ENCODE data around the gene OPA3.
A peak's percentile ranks its signal among the peaks of the same experiment; 100 is the strongest.

The OPA3 gene

DNA sequence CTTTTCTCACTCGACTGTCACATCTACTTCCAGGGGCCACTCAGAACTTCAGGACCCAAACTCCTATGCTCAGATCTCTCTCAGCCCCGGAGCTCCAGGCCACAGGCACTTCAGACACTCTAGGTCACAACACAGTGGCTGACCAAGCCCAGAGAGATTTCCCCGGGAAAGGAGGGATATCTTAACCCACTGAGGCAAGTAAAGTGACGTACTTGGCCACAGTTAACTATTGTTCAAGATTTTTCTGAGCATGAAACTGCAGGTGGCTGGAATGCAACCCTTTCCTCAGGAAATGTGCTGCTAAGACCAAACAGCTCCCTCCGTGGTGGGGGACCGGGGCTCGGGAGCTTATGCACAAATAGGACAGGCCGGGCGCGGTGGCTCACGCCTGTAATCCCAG, 23.9 kb downstream of the OPA3 start:
- DNase-seq, result no peak

DNA sequence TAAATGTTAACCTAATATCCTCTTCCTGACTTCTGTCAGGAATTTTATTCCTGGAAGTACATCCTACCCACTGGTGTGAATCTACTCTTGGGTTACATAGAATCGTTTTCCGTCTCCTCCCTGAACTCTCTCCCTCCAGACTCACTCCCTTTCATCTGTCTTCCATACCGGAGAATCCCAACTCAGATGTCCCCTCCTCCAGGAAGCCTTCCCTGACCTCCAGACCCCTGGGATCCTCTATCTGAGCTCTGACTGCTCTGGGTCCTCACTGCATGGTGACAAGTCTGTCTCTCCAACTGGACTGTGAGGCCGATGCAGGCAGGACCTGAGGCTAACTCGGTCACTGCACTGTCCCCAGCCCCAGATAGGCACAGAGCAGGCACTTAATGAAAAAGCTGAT, 24.6 kb downstream of the OPA3 start:
- no peak for DNase-seq

DNA sequence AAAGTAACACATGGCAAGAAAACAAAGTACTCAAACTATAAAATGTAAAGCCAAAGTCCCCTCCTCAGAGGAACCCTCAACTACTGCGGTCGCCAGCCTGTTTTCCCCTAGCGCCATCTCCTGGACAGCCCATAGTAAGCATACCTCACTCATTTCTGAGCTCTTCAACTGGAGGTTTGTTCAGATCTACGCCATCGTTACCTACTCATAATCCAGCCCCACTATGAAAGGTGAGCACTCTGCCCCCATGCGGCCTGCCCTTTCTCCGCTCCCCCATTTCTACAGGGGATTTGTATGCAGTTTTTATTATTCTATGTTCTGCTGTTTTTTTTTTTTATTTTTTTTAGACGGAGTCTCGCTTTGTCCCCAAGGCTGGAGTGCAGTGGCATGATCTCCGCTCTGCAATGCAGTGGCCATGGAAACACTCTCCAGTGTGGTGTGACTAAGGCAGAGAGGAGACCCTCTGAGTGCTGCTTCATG, 26.2 kb downstream of the OPA3 start:
- peak; percentile 47 to 58 for DNase-seq

DNA sequence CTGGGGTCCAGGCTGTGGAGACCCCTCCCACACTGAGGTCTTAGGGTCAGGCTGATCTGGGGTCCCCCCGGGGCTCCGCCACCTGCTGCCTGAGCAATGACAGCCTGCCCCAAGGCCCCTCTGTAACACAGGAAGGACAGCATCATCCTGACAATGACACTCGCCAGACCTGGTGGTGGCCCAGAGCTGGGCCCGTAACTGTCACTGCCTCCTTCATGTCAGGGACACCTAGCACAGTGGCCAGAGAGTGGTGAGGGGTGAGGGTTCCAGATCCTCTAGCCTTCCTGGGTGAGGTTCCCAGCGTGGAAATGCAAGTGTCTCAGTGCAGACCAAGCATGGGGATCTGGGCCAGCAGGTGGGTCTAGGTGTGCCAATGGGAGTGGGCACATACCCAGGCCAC, 27.8 kb downstream of the OPA3 start:
- DNase-seq, result no peak

DNA sequence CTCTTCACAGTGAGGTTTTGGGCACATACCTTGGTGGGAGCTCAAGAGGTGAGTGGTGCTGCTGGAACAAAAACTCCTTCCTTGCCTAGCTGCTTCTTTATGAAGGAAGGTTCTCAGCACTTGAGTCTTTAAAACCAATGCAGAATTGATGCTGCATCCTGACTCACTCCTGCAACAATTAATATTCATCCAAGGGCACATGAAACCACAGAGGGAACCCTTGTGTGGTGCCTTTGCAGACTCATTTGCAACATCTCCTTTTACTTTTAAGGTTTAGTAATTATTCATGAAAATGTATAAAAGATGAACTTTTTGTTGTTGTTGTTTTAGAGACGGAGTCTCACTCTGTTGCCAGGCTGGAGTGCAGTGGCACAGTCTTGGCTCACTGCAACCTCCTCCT, 30.1 kb downstream of the OPA3 start:
- no peak for DNase-seq

DNA sequence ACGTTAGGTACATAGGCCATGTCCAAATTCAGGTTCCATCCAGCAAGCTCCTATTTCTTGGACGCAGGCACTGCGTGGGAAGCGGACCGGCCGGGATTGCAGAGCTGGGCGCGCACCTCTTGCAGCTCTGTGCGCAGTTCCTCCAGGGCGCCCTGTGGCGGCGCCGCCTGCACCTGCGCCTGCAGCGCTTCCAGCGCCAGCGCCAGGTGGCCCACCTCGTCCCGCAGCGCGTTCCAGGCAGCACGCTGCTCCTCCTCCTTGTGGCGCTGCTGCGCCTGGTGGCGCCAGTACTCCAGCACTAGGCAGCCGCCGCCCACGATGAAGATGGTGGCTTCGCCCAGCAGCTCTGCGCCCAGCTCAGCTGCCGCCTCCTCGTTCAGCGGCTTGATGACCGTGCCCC, 31.1 kb downstream of the OPA3 start:
- DNase-seq, result no peak

DNA sequence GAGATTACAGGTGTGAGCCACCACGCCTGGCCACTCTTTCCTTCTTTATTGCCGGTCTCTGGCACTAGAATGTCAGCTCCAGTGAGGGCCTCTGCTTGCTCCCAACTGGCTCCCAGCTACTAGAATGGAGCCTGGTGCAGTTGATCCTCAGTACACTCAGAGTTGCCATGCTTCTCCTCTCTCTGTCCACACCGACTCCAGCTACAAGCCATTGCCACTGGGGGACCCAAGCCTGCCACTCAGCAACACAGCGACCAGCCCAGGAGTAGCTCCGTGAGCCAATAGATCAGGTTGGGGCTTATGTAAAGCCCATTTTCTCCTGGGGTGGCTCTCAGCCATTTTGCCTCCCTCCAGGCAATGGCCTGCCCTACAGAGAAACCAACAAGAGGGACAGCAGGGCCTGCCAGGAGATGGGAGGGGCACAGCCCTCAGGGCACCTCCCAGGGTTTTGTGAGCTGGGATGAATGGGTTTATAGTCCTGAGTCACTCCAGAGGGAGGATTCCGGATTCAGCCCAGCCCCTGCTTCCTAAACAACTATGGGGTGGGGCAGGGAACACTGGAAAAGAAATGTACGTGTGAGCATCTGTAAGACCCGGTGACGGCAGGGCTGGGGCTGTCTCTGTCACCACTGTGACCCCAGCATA, 36.5 kb downstream of the OPA3 start:
- no peak for DNase-seq

DNA sequence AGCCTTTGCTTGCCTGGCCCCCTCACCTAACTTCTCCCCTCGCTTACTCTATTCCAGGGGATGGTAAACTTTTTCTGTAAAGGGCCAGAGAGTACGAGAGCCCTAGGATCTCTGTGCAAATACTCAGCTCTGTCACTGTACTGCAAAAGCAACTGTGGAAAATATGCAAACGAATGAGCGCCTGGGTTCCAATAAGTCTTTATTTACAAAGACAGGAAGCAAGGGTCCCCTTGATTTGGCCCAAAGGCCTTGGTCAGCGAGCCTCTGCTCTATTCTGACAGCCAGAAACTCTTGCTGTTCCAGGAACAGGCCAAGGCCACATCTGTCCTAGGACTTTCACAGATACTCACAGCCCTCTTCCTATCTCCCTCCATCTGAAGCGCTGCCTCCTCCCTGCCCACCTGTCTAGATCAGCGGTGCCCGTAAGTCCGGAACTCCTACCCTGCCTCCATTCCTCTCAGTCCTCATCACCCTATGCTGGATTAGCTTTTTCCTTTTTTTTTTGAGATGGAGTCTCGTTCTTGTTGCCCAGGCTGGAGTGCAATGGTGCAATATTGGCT, 37.3 kb downstream of the OPA3 start:
- DNase-seq, result no peak

DNA sequence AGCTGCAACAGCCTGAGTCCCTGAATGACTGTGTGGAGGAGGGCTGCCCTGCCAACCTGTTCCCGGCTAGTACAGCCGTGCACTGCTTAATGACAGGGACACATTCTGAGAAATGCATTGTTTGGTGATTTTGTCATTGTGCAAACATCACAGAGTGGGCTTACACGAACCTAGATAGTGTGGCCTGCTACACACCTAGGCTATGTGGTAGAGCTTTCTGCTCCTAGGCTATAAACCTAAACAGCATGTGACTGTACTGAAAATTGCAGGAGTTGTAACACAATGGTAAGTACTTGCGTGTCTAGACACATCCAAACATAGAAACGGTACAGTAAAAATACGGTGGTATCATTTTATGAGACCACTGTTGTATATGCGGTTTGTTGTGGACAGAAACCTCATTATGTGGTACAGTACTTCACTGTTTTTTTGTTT, 42.4 kb downstream of the OPA3 start:
- no peak for DNase-seq

DNA sequence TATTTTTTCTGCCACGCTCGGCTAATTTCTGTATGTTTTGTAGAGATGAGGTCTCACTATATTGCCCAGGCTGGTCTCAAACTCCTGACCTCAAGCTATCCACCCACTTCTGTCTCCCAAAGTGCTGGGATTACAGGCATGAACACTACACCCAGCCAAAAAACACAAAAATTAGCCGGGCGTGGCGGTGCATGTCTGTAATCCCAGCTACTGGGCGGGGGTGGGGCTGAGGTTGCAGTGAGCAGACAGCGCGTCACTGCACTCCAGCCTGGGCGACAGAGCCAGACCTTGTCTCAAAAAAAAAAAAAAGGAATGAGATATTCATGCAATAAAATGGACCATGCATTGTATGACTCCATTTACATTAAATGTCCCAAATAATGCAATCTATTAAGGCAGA, 45.1 kb downstream of the OPA3 start:
- DNase-seq, result no peak

DNA sequence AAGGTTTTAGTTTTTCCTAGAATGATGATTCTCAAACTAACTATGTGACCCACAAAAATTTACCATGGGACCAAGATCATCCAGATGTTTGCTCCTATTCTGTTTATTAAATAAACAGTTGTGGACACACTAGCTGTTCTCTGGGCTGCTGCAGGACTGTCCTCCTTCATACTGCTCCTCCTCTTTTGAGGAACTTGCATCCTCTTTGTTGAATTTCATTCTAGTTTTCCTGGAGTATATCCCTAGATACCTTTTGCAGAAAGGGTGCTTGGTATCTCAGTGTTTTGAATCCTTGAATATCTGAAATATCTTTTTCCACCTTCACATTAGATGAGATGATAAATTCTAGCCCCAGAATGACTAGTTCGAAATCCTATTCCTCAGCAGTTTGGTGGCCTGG, 53.3 kb downstream of the OPA3 start:
- no peak for DNase-seq

DNA sequence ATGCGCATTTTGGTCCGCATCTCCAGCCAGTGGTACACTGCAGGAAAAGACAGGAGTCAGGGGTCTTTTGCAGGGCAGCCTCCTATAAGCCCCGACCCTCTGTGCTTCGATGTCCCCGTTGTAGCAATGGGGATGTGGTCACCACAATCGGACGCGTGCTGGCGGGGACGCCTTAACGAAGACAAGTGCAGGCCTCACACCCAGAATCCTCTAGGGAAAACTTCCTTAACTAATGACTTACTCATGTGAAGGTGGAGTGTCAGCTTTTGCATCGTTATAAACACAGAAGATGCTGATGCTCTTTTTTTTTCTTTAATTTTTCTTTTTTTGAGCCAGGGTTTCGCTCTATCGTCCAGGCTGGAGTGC, 55.2 kb downstream of the OPA3 start:
- no peak for DNase-seq

DNA sequence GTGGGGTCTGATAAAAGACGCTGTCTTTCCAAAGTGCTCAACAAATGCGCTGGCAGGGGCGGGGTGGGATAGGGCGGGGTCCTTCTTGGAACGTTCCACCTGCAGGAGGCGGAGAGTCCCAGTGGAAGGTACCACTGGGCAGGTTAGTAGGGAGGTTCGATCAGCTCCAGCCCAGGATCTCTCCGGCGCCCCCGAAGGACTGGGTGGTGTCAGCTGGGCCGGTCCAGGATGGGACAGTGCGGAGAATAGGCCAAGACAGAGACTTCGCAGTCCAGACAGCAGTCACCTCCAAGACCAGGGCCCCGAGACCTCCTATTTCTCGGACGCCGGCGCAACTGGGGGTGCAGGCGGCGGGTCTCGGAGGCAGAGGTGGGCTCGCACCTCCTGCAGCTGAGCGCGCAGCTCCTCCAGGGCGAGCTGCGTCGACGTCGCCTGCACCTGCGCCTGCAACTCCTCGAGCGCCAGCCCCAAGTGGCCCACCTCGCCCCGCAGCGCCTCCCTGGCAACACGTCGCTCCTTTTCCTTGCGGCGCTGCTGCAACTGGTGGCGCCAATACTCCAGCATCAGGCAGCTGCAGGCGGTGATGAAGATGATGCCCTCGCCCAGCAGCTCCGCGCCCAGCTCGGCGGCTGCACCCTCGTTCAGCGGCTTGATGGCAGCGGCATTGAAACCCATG, 55.7 kb downstream of the OPA3 start:
- DNase-seq, result peak; percentile 77 to 83

DNA sequence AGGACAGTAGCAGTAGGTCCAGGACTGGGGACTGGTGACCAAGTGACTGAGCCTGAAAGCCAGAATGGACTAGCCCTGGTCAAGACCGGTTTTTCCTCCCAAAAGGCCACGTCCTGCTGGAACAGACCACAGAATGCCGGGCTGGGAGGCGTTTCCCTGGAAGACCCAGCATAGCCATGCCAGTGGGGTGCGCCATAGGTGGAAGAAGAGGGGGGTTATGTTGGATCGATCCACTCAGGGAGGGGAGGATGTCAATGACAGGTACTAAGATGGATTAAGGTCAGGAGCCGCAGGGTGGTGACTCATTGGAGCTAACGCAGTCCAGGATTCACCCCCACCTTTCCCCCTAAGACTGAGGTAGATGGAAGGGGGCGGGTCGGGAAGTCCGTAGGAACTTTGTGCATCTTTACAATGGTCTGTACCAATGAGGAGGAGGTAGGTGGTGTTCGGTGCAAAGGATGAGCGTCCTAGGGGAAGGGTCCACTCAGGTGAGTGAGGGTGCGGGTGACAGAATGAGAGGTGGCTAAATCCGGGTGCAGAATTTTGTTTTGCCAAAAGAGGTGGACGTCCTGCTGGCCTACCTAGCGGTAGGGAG, 56.4 kb downstream of the OPA3 start:
- no peak for DNase-seq

DNA sequence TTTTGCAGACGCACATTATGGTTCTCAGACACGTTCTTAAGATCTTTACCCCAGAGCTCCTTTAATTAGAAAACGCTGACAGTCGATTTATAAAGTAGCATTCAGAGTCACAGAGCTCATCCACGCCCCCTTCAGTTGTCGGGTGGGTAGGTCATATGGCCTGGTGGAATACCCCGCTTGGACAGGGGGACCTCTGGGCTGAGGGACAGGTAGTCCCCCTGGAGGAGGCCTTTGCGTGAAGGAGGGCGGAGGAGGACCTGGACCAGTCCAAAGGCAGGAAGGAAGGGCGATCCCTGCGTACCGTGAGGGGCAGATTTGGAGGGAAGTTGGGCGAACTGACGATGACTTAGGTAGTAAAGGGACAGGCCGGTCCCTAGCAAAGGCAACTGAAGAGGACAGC, 56.9 kb downstream of the OPA3 start:
- DNase-seq, result no peak

DNA sequence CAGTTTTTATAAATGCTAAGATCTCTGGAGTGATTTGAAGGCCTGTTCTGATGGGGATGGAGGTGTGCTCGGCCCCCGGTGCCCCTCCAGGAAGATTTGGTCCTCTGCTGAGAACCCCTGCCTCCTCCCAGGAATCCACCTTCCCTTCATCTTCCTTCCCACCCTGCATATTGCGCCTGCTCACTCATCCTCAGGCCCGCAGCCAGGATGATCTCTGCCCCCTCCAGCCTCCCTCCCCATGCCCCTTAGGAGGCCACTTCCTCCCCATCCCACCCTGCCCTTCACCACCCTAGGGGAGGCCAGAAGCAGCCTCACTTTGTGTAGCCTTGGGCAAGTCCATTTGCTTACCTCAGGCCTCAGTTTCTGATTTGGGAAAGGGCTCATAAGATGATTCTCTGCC, 57.6 kb downstream of the OPA3 start:
- DNase-seq, result no peak

DNA sequence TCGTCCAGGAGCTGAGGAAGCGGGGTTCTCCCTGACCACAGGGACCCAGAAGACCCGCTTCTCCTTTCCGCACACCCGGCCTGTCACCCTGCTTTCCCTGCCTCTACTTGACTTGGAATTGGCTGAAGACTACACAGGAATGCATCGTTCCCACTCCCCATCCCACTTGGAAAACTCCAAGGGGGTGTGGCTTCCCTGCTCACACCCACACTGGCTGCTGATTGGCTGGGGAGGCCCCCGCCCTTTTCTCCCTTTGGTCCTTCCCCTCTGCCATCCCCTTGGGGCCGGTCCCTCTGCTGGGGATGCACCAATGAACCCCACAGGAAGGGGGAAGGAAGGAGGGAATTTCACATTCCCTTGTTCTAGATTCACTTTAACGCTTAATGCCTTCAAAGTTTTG, 58.5 kb downstream of the OPA3 start:
- DNase-seq, result peak; percentile 58 to 76

DNA sequence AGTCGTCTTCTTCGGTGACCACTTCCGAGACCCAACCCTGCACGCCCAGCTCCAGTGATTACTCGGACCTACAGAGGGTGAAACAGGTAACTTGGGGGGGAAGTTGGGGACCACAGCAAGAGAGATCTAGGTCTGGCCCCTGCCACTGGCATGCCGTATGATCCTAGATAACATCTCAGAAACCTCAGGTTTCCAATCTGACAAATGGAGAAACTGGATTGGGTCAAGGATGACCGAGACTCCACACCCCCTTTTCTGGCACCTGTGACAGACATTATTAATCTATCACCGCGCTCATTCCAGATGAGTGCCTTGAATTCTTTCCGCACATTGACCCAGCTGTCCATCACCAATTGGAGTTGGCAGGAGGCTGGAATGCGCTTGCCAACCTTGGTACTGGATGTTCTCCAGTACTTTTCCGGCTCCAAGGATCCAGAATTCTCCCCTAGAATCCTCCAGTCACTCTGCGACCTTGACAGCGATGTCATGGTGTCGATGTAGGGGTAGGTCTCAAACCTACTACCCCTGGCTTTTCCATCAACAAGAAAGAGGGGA, 60.0 kb downstream of the OPA3 start:
- DNase-seq, result no peak

DNA sequence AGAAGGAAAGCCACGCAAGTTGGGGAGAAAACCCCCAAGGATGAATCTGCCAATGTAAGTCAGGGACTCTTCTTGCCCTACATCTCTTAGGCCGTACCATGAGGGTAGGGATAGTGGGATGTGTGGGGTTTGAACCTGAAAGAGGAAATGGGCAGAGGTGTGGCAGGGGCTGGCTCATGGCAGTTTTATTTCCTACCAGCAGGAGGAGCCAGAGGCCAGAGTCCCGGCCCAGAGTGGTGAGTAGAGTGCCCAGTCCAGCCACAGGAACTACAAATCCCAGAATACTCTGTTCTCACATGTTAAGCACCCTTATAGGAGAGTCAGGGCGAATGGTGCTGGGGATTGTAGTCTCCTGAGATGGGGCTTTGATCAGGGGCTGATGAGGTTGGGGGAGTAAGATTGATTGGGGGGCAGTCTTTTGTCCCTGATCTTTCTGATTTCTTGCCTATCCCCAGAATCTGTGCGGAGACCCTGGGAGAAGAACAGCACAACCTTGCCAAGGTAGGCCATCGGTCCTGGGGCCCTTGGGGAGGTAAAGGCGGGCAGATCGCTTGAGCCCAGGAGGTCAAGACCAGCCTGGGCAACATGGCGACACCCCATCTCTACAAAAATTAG, 60.9 kb downstream of the OPA3 start:
- peak; percentile 83 to 88 for DNase-seq

DNA sequence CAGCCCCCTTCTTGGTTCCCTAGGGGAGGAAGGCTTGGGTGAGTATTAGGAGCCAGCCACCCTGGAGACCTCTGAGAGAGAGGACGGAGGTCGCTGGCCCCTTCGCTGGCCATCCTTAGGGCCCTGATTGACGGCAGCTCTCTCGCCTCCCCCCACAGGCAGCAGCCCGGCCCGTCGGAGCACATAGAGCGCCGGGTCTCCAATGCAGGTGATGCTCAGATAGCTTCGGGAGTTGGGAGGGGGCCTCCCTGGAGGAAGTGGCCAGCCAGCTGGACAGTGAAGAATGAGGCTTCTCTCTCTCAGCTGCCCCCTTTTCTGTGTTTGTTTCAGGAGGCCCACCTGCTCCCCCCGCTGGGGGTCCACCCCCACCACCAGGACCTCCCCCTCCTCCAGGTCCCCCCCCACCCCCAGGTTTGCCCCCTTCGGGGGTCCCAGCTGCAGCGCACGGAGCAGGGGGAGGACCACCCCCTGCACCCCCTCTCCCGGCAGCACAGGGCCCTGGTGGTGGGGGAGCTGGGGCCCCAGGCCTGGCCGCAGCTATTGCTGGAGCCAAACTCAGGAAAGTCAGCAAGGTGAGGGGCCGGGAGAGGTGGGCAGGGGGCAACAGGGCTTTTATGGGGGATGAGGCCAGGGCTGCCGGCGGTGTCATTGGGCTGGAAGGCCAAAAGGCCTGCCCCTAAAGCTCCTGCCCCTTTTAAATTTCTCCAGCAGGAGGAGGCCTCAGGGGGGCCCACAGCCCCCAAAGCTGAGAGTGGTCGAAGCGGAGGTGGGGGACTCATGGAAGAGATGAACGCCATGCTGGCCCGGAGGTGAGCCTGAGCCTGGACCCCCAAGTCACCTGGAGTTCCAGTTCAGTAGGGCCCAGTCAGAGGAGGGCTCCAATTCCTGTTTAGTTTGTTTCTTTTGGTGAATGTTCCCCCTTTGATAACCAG, 62.3 kb downstream of the OPA3 start:
- DNase-seq, result no peak

DNA sequence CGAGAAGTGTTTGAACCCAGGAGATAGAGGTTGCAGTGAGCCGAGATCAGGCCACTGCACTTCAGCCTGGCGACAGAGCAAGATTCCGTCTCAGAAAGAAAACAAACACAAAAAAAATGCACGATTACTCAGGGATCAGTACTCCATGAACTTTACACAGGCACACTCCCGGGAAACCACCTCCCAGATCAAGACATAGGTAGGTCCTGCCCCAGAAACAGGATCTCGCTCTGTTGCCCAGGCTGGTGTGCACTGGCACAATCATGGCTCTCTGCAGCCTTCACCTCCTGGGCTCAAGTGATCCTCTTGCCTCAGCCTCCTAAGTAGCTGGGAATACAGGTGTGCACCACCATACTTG, 66.2 kb downstream of the OPA3 start:
- DNase-seq, result no peak

All from NCI-H1930 (cell line).